Measurements from ENCODE around the gene OTOR.
A peak's percentile ranks its signal among the peaks of the same experiment; 100 is the strongest.

OTOR gene

DNA sequence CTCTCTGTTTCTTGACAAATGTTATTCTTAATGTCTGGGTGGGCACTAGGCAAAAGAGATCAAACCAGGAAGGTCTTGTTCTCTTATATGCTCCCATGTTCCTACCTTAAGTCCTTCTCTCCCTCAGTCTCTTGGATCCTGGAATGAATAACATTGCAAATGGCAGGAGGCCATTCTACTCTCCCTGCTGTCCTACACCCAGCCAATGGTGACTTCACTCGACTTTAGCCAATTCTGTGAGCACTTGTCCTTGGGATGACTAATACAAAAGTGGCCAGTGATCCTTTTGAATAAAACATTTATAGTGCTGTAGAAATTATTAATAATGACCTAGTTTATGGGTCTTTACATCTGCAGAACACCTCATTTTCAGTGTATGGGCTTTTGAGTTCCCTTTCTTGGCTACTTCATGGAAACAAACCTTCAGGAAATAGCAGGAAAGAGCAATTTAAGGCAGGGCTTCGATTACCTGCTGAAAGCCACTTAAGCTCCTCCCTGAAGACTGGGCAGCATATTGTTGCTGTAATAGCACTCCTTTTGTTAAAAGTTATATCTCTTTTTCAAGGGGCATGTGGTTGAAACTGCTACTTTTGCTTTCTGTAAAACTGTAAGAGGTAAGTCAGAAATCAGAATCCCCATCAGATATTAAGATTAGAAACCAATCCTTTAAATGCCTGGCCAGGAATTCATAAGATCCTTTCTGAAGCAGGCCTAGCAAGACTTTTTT lies 10.5 kb downstream of the OTOR start:
- Histone ChIP-seq H3K4me3 (no peak overlapping the region), H3K36me3 (ENCODE audit: insufficient read depth, low read length) (no peaks in the 10 kb centered on the region), H3K9ac (ENCODE audit: insufficient read length) (no peak overlapping the region), H3K9me3 (ENCODE audit: low read depth, low read length) (no peaks in the 10 kb centered on the region), H3K27ac (no peak overlapping the region)
- DNase-seq (ENCODE audit: low read depth, low spot score): no peak
- TF ChIP-seq FOXP2 (optimal IDR thresholded peaks at IDR 0.05; ENCODE audit: control extremely low read depth, extremely low read length, insufficient read depth) (no peak), EZH2 (IDR thresholded peaks at IDR 0.05) (no peak), POLR2AphosphoS5 (IDR thresholded peaks at IDR 0.05; ENCODE audit: borderline replicate concordance, low read depth, low read length) (no peak)

DNA sequence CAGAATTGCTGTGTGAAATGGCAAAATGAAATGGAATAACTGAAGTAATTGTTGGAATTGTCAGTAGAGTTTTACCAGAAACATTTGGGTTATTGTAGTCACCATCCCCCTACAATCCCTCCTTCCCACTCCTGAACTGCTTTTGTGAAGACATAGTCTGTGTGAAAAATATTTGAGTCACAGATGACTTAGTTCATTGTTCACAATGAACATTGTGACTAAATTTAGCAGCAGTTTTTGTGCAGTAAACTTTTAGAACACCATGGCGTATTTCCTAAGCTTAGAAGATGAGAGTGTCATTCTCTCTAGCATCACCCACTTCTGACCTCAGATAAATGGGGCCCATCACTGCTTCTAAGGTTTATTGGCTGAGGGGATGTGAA lies 11.0 kb downstream of the OTOR start:
- Histone ChIP-seq H3K9ac (ENCODE audit: insufficient read length) (no peak overlapping the region), H3K36me3 (ENCODE audit: insufficient read depth, low read length) (no peaks in the 10 kb centered on the region), H3K27ac (no peak overlapping the region), H3K9me3 (ENCODE audit: low read depth, low read length) (no peaks in the 10 kb centered on the region), H3K4me3 (no peak overlapping the region)
- no peak for DNase-seq (ENCODE audit: low read depth, low spot score)
- TF ChIP-seq FOXP2 (optimal IDR thresholded peaks at IDR 0.05; ENCODE audit: control extremely low read depth, extremely low read length, insufficient read depth) (no peak), EZH2 (IDR thresholded peaks at IDR 0.05) (no peak), POLR2AphosphoS5 (IDR thresholded peaks at IDR 0.05; ENCODE audit: borderline replicate concordance, low read depth, low read length) (no peak)

DNA sequence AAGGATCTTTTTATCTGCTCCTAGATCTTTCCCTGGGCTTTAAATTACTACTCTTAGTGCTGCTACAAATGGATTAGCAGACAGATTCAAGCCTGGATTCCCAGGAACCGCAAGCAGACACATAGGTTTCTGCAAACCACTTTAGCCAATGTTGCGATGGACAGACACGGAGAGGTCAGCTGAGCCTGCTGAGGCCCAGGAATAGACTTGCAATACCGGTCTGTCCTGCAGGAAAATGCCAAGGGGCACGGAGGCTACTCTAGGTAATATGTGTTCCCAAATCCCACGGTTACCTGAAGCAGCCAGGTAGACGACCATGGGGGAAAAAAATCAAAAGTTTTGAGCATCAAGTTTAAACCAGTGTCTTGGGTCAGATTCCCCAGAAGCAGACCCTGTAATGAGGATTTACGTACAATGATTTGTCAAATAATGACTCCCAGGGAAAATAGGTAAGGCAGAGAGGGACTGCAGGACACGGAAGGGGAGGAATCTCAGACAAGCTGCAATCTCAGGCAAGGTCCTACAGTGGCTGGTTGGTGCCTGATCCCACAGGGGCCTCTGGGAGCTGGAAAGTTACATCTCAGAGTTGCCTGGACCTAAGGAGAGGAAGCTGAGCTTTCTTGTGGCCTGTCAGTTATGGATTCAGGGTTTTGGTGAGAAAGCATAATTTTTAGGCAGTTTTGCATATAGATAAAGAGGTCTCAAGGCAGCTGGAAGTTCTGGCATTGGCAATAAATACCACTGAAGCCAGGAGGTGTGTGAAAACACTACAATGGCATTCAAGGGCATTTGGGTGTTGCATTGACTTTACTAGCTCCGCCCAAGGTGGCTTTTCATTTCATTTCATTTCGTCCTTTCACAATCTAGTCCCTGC lies 12.5 kb downstream of the OTOR start:
- H3K27ac ChIP-seq: no peak overlapping the region
- no peak overlapping the region for H3K9ac ChIP-seq (ENCODE audit: insufficient read length)
- H3K9me3 ChIP-seq (ENCODE audit: low read depth, low read length): no peaks in the 10 kb centered on the region
- H3K4me3 ChIP-seq: no peak overlapping the region
- H3K36me3 ChIP-seq (ENCODE audit: insufficient read depth, low read length): no peaks in the 10 kb centered on the region
- no peak for DNase-seq (ENCODE audit: low read depth, low spot score)
- no peak for TF ChIP-seq POLR2AphosphoS5 (IDR thresholded peaks at IDR 0.05; ENCODE audit: borderline replicate concordance, low read depth, low read length)

GRCh38 chr20:16761305-16761829 lies 13.2 kb downstream of the OTOR start:
- Histone ChIP-seq H3K36me3 (ENCODE audit: insufficient read depth, low read length) (no peaks in the 10 kb centered on the region), H3K9ac (ENCODE audit: insufficient read length) (no peak overlapping the region), H3K4me3 (no peak overlapping the region), H3K27ac (no peak overlapping the region), H3K9me3 (ENCODE audit: low read depth, low read length) (no peaks in the 10 kb centered on the region)
- DNase-seq (ENCODE audit: low read depth, low spot score): peak; percentile 53
- no peak for TF ChIP-seq EZH2 (IDR thresholded peaks at IDR 0.05)
- TF ChIP-seq FOXP2 (optimal IDR thresholded peaks at IDR 0.05; ENCODE audit: control extremely low read depth, extremely low read length, insufficient read depth): no peak
- TF ChIP-seq POLR2AphosphoS5 (IDR thresholded peaks at IDR 0.05; ENCODE audit: borderline replicate concordance, low read depth, low read length): no peak

GRCh38 chr20:16764560-16764959 lies 16.4 kb downstream of the OTOR start:
- H3K4me3 ChIP-seq: no peak overlapping the region
- no peak overlapping the region for H3K9ac ChIP-seq (ENCODE audit: insufficient read length)
- H3K27ac ChIP-seq: no peak overlapping the region
- no peak for DNase-seq (ENCODE audit: low read depth, low spot score)
- no peaks in the 10 kb centered on the region for H3K9me3 ChIP-seq (ENCODE audit: low read depth, low read length)
- H3K36me3 ChIP-seq (ENCODE audit: insufficient read depth, low read length): no peaks in the 10 kb centered on the region
- TF ChIP-seq EZH2 (IDR thresholded peaks at IDR 0.05) (no peak), FOXP2 (optimal IDR thresholded peaks at IDR 0.05; ENCODE audit: control extremely low read depth, extremely low read length, insufficient read depth) (no peak), POLR2AphosphoS5 (IDR thresholded peaks at IDR 0.05; ENCODE audit: borderline replicate concordance, low read depth, low read length) (no peak)

DNA sequence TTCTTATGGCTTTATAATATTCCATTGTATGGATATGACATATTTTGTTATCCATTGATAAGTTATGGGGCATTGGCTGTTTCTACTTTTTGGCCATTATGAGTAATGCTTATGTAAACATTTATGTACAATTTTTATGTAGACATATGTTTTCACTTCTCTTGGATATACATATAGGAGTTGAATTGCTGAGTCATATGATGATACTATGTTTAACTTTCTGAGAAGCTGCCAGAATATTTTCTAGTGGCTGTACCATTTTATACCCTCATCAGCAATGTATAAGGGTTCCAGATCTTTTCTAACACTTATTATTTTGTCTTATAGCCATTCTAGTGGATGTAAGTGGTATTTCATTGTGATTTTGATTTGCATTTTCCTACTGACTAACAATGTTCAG lies 23.1 kb downstream of the OTOR start:
- H3K9ac ChIP-seq (ENCODE audit: insufficient read length): no peak overlapping the region
- no peak overlapping the region for H3K27ac ChIP-seq
- H3K9me3 ChIP-seq (ENCODE audit: low read depth, low read length): no peaks in the 10 kb centered on the region
- DNase-seq (ENCODE audit: low read depth, low spot score): no peak
- no peaks in the 10 kb centered on the region for H3K36me3 ChIP-seq (ENCODE audit: insufficient read depth, low read length)
- H3K4me3 ChIP-seq: no peak overlapping the region
- TF ChIP-seq FOXP2 (optimal IDR thresholded peaks at IDR 0.05; ENCODE audit: control extremely low read depth, extremely low read length, insufficient read depth) (no peak), POLR2AphosphoS5 (IDR thresholded peaks at IDR 0.05; ENCODE audit: borderline replicate concordance, low read depth, low read length) (no peak), EZH2 (IDR thresholded peaks at IDR 0.05) (no peak)

- Histone ChIP-seq H3K36me3 (ENCODE audit: insufficient read depth, low read length) (no peaks in the 10 kb centered on the region), H3K9me3 (ENCODE audit: low read depth, low read length) (no peaks in the 10 kb centered on the region), H3K4me3 (no peak overlapping the region), H3K27ac (no peak overlapping the region), H3K9ac (ENCODE audit: insufficient read length) (no peak overlapping the region)
- no peak for TF ChIP-seq POLR2AphosphoS5 (IDR thresholded peaks at IDR 0.05; ENCODE audit: borderline replicate concordance, low read depth, low read length)
- TF ChIP-seq EZH2 (IDR thresholded peaks at IDR 0.05): no peak
- no peak for TF ChIP-seq FOXP2 (optimal IDR thresholded peaks at IDR 0.05; ENCODE audit: control extremely low read depth, extremely low read length, insufficient read depth)
- DNase-seq (ENCODE audit: low read depth, low spot score): no peak
These were observed 27.8 kb downstream of the OTOR start for GRCh38 chr20:16775961-16776360.

- TF ChIP-seq EZH2 (IDR thresholded peaks at IDR 0.05) (no peak), FOXP2 (optimal IDR thresholded peaks at IDR 0.05; ENCODE audit: control extremely low read depth, extremely low read length, insufficient read depth) (no peak), POLR2AphosphoS5 (IDR thresholded peaks at IDR 0.05; ENCODE audit: borderline replicate concordance, low read depth, low read length) (no peak)
These were observed 29.0 kb downstream of the OTOR start for GRCh38 chr20:16777126-16777525.

More at GRCh38 chr20:16777126-16777525, 29.0 kb downstream of the OTOR start:
- Histone ChIP-seq H3K9ac (ENCODE audit: insufficient read length) (no peak overlapping the region), H3K27ac (no peak overlapping the region), H3K36me3 (ENCODE audit: insufficient read depth, low read length) (no peaks in the 10 kb centered on the region), H3K4me3 (no peak overlapping the region), H3K9me3 (ENCODE audit: low read depth, low read length) (no peaks in the 10 kb centered on the region; the same call in 1 of the 2 replicates)
- no peak for DNase-seq (ENCODE audit: low read depth, low spot score)
